IMR-90 (cell line): ENCODE measurements around the gene DNAH6. TPM values are rescaled to one million over a fixed set of nuclear protein-coding genes. Genes with fewer than 3 reads are reported as not detected.

Experiments used
- ATAC-seq: fragments of 200-7000 bp; cut with Tn5 transposase; 2 replicates; pipeline ENCODE4 v1.9.1; 2020; ENCODE audit warnings: low read depth, mild to moderate bottlenecking, moderate library complexity
- BruUV-seq: library from RNA; stranded (reverse); fragments of 400-500 nt; replicated peaks from 2 replicates; lab custom pipeline; 2021; lab: Mats Ljungman, UMichigan
- CTCF ChIA-PET: fragments of 300-600 bp; formaldehyde crosslinking; extraction: SDS; loops from one replicate; lab custom pipeline; 2021; ENCODE audit warnings: antibody characterized with exemption; lab: Yijun Ruan, JAX
- POLR2A ChIA-PET: fragments of 300-600 bp; sonication (Branson Sonifier 250); formaldehyde crosslinking; loops from one replicate; lab custom pipeline; 2022; ENCODE audit warnings: antibody characterized with exemption; ENCODE audit not compliant: unreplicated experiment; lab: Charles Lee
- DNase-seq: peaks from one replicate; pipeline ENCODE4 v3.0.0; 2013
- H2AFZ ChIP-seq: replicated peaks from 2 replicates; pipeline ENCODE3; 2013; ENCODE audit warnings: low read length, mild to moderate bottlenecking; ENCODE audit not compliant: poor library complexity
- H2AK5ac ChIP-seq: 2 replicates; pipeline ENCODE4 v1.6.1; 2013; ENCODE audit warnings: low read depth, low read length, inconsistent platforms
- H2AK9ac ChIP-seq: replicated peaks from 2 replicates; pipeline ENCODE3; 2013; ENCODE audit warnings: mild to moderate bottlenecking, low read depth, low read length, moderate library complexity; ENCODE audit not compliant: poor library complexity
- H2BK120ac ChIP-seq: 2 replicates; pipeline ENCODE4 v1.6.1; 2013; ENCODE audit warnings: low read depth, low read length, inconsistent platforms
- H2BK15ac ChIP-seq: 3 replicates; pipeline ENCODE4 v1.6.1; 2013; ENCODE audit warnings: low read depth, low read length, inconsistent platforms
- H2BK20ac ChIP-seq: 2 replicates; pipeline ENCODE4 v1.6.1; 2013; ENCODE audit warnings: low read depth, mild to moderate bottlenecking, inconsistent platforms, low read length, moderate library complexity
- H2BK5ac ChIP-seq: 2 replicates; pipeline ENCODE4 v1.6.1; 2013; ENCODE audit warnings: mild to moderate bottlenecking, low read depth, low read length, inconsistent platforms; ENCODE audit not compliant: poor library complexity, severe bottlenecking
- H3K14ac ChIP-seq: replicated peaks from 2 replicates; pipeline ENCODE4 v1.6.1; 2013; ENCODE audit warnings: low read depth, low read length, inconsistent platforms
- H3K18ac ChIP-seq: 2 replicates; pipeline ENCODE4 v1.6.1; 2013; ENCODE audit warnings: low read depth, low read length, control low read depth
- H3K23ac ChIP-seq: 2 replicates; pipeline ENCODE4 v1.6.1; 2013; ENCODE audit warnings: low read depth, low read length, inconsistent platforms
- H3K27ac ChIP-seq: 2 replicates; pipeline ENCODE4 v1.5.1; 2013; ENCODE audit warnings: mild to moderate bottlenecking, control low read depth, low read length; ENCODE audit not compliant: insufficient read depth
- H3K27me3 ChIP-seq: 2 replicates; pipeline ENCODE4 v1.6.1; 2013; ENCODE audit warnings: low read length; ENCODE audit not compliant: control insufficient read depth, insufficient read depth
- H3K36me3 ChIP-seq: 2 replicates; pipeline ENCODE4 v1.6.1; 2013; ENCODE audit warnings: low read length, mixed read lengths; ENCODE audit not compliant: control insufficient read depth, insufficient read depth
- H3K4ac ChIP-seq: 2 replicates; pipeline ENCODE4 v1.6.1; 2013; ENCODE audit warnings: low read depth, low read length, inconsistent platforms
- H3K4me1 ChIP-seq: 2 replicates; pipeline ENCODE4 v1.6.1; 2013; ENCODE audit warnings: low read length, mixed read lengths; ENCODE audit not compliant: control insufficient read depth, insufficient read depth
- H3K4me2 ChIP-seq: 2 replicates; pipeline ENCODE4 v1.6.1; 2013; ENCODE audit warnings: low read depth, mild to moderate bottlenecking, control low read depth, low read length, moderate library complexity
- H3K4me3 ChIP-seq: 2 replicates; pipeline ENCODE4 v1.5.1; 2013; ENCODE audit warnings: low read depth, mild to moderate bottlenecking, control low read depth, low read length, moderate library complexity; ENCODE audit not compliant: insufficient read depth
- H3K56ac ChIP-seq: 2 replicates; pipeline ENCODE4 v1.6.1; 2013; ENCODE audit warnings: low read length, inconsistent platforms; ENCODE audit not compliant: insufficient read depth; ENCODE audit errors: extremely low read depth
- H3K79me1 ChIP-seq, 2 experiments: 2 replicates each; pipeline ENCODE4 v1.6.1; 2013; ENCODE audit warnings: low read length in 2 of 2, inconsistent platforms in 1 of 2, low read depth in 1 of 2
- H3K9ac ChIP-seq: 2 replicates; pipeline ENCODE4 v1.6.1; 2013; ENCODE audit warnings: low read depth, low read length, control low read depth
- H3K9me1 ChIP-seq: 2 replicates; pipeline ENCODE4 v1.6.1; 2013; ENCODE audit warnings: low read length, inconsistent platforms; ENCODE audit not compliant: insufficient read depth
- H3K9me3 ChIP-seq: 2 replicates; pipeline ENCODE4 v1.6.1; 2013; ENCODE audit warnings: low read length; ENCODE audit not compliant: control insufficient read depth, insufficient read depth
- H4K20me1 ChIP-seq: 2 replicates; pipeline ENCODE4 v1.6.1; 2013; ENCODE audit warnings: low read length, inconsistent platforms; ENCODE audit not compliant: insufficient read depth
- H4K5ac ChIP-seq: 2 replicates; pipeline ENCODE4 v1.6.1; 2013; ENCODE audit warnings: mild to moderate bottlenecking, low read depth, low read length, control low read depth
- H4K8ac ChIP-seq, 2 experiments: 2 replicates each; pipeline ENCODE4 v1.6.1; 2013; ENCODE audit warnings: low read depth in 2 of 2, low read length in 2 of 2, control low read depth in 1 of 2, inconsistent platforms in 1 of 2
- H4K91ac ChIP-seq: 2 replicates; pipeline ENCODE4 v1.6.1; 2013; ENCODE audit warnings: low read depth, low read length, inconsistent platforms; ENCODE audit not compliant: insufficient read depth
- BHLHE40 ChIP-seq: fragments of 150-350 bp; IDR thresholded peaks from 2 replicates; pipeline ENCODE4 v1.6.1; 2016; ENCODE audit warnings: mild to moderate bottlenecking, low read depth, low read length
- CEBPB ChIP-seq: IDR thresholded peaks from 2 replicates; pipeline ENCODE4 v1.6.1; 2012; ENCODE audit warnings: low read depth, low read length, improper control_type of control experiment
- CHD1 ChIP-seq: IDR thresholded peaks from 2 replicates; pipeline ENCODE4 v1.6.1; 2012; ENCODE audit warnings: low read depth, low read length, improper control_type of control experiment
- FOS ChIP-seq: fragments of 150-350 bp; IDR thresholded peaks from 2 replicates; pipeline ENCODE4 v1.6.1; 2016; ENCODE audit warnings: low read depth, low read length
- MAZ ChIP-seq: IDR thresholded peaks from 2 replicates; pipeline ENCODE4 v1.6.1; 2012; ENCODE audit warnings: low read depth, mild to moderate bottlenecking, low read length, improper control_type of control experiment, moderate library complexity, borderline replicate concordance
- MXI1 ChIP-seq: IDR thresholded peaks from 2 replicates; pipeline ENCODE4 v1.6.1; 2012; ENCODE audit warnings: low read depth, mild to moderate bottlenecking, low read length, moderate library complexity, borderline replicate concordance
- NFE2L2 ChIP-seq: fragments of 150-350 bp; IDR thresholded peaks from 2 replicates; pipeline ENCODE4 v1.6.1; 2016; ENCODE audit warnings: low read depth, mild to moderate bottlenecking, low read length
- POLR2A ChIP-seq: IDR thresholded peaks from 2 replicates; pipeline ENCODE4 v1.6.1; 2012; ENCODE audit warnings: mild to moderate bottlenecking, low read depth, low read length
- RAD21 ChIP-seq: IDR thresholded peaks from 2 replicates; pipeline ENCODE4 v1.6.1; 2012; ENCODE audit warnings: low read length, improper control_type of control experiment
- RCOR1 ChIP-seq: IDR thresholded peaks from 2 replicates; pipeline ENCODE4 v1.6.1; 2012; ENCODE audit warnings: mild to moderate bottlenecking, low read length, improper control_type of control experiment; ENCODE audit not compliant: insufficient replicate concordance
- RFX5 ChIP-seq: IDR thresholded peaks from 2 replicates; pipeline ENCODE4 v1.8.0; 2012; ENCODE audit warnings: low read depth, mild to moderate bottlenecking, low read length, moderate library complexity
- WGBS, 2 experiments: methylation state at CpG; one replicate each; pipeline versions ENCODE4 v1.1.5 to v1.1.7; 2013; ENCODE audit warnings: missing lambda C conversion rate in 2 of 2; ENCODE audit not compliant: insufficient read length in 1 of 2; ENCODE audit errors: extremely low coverage in 2 of 2; 5-methylcytosine and 5-hydroxymethylcytosine counted together
- dilution Hi-C: fragments of 300-500 bp; cut with HindIII; formaldehyde crosslinking; loops from one replicate; pipeline ENCODE4 v1.14.3; 2018; ENCODE audit warnings: low sequenced_read_pairs; ENCODE audit not compliant: unreplicated experiment
- in situ Hi-C: fragments of 300-500 bp; cut with MboI; formaldehyde crosslinking; loops from 3 replicates; pipeline ENCODE4 v1.14.3; 2019; ENCODE audit warnings: low sequenced_read_pairs, inconsistent platforms, mixed read lengths
- intact Hi-C: fragments of 100-400 bp; cut with micrococcal nuclease; formaldehyde crosslinking; loops from 2 replicates; pipeline ENCODE4 v1.10.0; 2022
- polyA plus RNA-seq, 3 experiments: library from polyadenylated mRNA; depleted of rRNA; stranded (reverse); fragments of >200 nt; gene quantifications; 2 replicates each; pipeline ENCODE4 v1.2.3, GENCODE V29; 2012; ENCODE audit warnings: low replicate concordance in 1 of 3
- total RNA-seq: library from RNA; depleted of rRNA; stranded (reverse); fragments of >200 nt; gene quantifications from 2 replicates; pipeline ENCODE4 v1.2.3, GENCODE V29; 2012
- TF ChIP-seq, protein P1 (sequence below): conservative IDR thresholded peaks from 2 replicates; pipeline ENCODE4 v1.5.1; 2012; ENCODE audit warnings: mild to moderate bottlenecking, low read depth, low read length, improper control_type of control experiment
- TF ChIP-seq, protein P2 (sequence below): fragments of 150-350 bp; IDR thresholded peaks from 2 replicates; pipeline ENCODE4 v1.6.1; 2016; ENCODE audit warnings: low read depth, mild to moderate bottlenecking, low read length, moderate library complexity, borderline replicate concordance
- TF ChIP-seq, protein P3 (sequence below): fragments of 150-350 bp; IDR thresholded peaks from 2 replicates; pipeline ENCODE4 v1.6.1; 2017; ENCODE audit warnings: mild to moderate bottlenecking, antibody characterized with exemption, low read length, low read depth

DNAH6 gene
- total and polyA plus RNA-seq, 2 of the 4 experiments (the other 2 are of a cell fraction), result under 0.01 to 0.07 TPM

DNA sequence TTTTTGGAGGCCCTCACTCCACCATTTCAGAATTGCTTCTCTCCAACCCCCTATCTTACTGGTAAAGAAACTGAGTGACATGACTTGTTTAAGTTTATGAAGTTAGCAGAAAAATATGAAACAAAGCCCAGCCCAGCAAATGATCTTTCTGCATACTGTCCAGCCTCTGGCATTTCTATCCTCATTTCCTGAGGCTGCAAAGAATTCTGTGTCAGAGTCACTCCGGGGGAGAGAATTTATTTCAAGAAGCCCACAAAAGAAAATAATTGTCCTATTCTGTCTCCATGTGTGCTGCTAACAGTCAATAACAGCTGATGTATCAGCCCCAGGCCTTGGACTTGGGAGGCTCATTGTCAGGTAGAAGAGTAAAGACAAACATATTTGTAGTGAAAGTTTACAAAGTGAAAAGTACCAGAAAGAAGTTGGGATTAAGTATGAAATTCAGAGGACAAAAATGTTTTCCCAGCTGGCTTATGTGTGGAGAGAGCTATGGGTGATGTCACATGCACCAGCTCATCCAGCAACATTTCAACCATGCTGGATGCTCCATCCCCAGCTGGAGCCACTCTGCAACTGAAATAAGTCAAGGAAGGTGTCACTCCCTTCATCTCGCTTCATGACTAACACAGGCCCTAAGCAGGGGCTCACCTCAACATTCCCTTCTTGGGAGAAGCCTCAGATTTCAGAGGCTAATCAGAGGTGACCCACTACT lies 322.3 kb downstream of the DNAH6 start:
- peaks cover 18% of the 10 kb centered on the region for H3K9me1 ChIP-seq
- H2BK15ac ChIP-seq, result peak overlapping the region; percentile 58; the same call in 1 of the 3 replicates
- peak overlapping the region; percentile 36; the same call in 1 of the 2 replicates for H3K4me2 ChIP-seq
- POLR2A ChIA-PET, result interaction anchor here (1.1 kb wide), 1 partner anchor 31 kb away, joined by 7 read pairs; no protein-coding TSS in a partner anchor
- intact Hi-C loops (loop anchor here (2.0 kb wide), 1 partner anchor 32 kb away; no protein-coding TSS in a partner anchor), dilution Hi-C loops (no loop called here), in situ Hi-C loops (no loop called here)
- peak overlapping the region; percentile 35 for H2BK20ac ChIP-seq
- peak overlapping the region; percentile 41 for H2AK5ac ChIP-seq
- H4K5ac ChIP-seq, result peak overlapping the region; percentile 79
- H3K56ac ChIP-seq, result no peak overlapping the region; the same call in 1 of the 2 replicates
- no peak overlapping the region for H3K14ac ChIP-seq
- CTCF ChIA-PET, result interaction anchor here (0.8 to 1.3 kb wide), 5 partner anchors 10 to 44 kb away, joined by 3 to 4 read pairs (median 3); no protein-coding TSS in a partner anchor
- no CpG with 5 or more reads among the region's 2 CpGs for WGBS, 2 experiments
- peaks cover 17 to 23% of the 10 kb centered on the region in 2 experiments for H3K79me1 ChIP-seq
- H3K18ac ChIP-seq, result peak overlapping the region; percentile 89
- peak; percentile 93 for DNase-seq
- peak overlapping the region; percentile 43 for H3K4ac ChIP-seq
- ATAC-seq, result peak; percentile 80
- H4K20me1 ChIP-seq, result no peaks in the 10 kb centered on the region
- peak overlapping the region; percentile 78 for H2BK5ac ChIP-seq
- TF ChIP-seq NFE2L2 (no peak), POLR2A (no peak), RCOR1 (peak; percentile 38), RFX5 (no peak), MXI1 (peak; percentile 34; the same call in 1 of the 2 replicates), CHD1 (no peak), BHLHE40 (peak; percentile 33; the same call in 1 of the 2 replicates), FOS (no peak), CEBPB (peak; percentile 25; the same call in 1 of the 2 replicates), MAZ (no peak), RAD21 (no peak)
- TF ChIP-seq, protein P1, sequence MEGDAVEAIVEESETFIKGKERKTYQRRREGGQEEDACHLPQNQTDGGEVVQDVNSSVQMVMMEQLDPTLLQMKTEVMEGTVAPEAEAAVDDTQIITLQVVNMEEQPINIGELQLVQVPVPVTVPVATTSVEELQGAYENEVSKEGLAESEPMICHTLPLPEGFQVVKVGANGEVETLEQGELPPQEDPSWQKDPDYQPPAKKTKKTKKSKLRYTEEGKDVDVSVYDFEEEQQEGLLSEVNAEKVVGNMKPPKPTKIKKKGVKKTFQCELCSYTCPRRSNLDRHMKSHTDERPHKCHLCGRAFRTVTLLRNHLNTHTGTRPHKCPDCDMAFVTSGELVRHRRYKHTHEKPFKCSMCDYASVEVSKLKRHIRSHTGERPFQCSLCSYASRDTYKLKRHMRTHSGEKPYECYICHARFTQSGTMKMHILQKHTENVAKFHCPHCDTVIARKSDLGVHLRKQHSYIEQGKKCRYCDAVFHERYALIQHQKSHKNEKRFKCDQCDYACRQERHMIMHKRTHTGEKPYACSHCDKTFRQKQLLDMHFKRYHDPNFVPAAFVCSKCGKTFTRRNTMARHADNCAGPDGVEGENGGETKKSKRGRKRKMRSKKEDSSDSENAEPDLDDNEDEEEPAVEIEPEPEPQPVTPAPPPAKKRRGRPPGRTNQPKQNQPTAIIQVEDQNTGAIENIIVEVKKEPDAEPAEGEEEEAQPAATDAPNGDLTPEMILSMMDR, result no peak
- TF ChIP-seq, protein P2, sequence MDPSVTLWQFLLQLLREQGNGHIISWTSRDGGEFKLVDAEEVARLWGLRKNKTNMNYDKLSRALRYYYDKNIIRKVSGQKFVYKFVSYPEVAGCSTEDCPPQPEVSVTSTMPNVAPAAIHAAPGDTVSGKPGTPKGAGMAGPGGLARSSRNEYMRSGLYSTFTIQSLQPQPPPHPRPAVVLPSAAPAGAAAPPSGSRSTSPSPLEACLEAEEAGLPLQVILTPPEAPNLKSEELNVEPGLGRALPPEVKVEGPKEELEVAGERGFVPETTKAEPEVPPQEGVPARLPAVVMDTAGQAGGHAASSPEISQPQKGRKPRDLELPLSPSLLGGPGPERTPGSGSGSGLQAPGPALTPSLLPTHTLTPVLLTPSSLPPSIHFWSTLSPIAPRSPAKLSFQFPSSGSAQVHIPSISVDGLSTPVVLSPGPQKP, result no peak
- TF ChIP-seq, protein P3, sequence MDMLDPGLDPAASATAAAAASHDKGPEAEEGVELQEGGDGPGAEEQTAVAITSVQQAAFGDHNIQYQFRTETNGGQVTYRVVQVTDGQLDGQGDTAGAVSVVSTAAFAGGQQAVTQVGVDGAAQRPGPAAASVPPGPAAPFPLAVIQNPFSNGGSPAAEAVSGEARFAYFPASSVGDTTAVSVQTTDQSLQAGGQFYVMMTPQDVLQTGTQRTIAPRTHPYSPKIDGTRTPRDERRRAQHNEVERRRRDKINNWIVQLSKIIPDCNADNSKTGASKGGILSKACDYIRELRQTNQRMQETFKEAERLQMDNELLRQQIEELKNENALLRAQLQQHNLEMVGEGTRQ, result no peak; the same call in 1 of the 2 replicates
- H3K9ac ChIP-seq, result peak overlapping the region; percentile 35
- peak overlapping the region; percentile 97 for H3K27ac ChIP-seq
- no peaks in the 10 kb centered on the region for H3K9me3 ChIP-seq
- peak overlapping the region; percentile 29; the same call in 1 of the 2 replicates for H3K23ac ChIP-seq
- no peak overlapping the region for H2AK9ac ChIP-seq
- no peak overlapping the region for H3K4me3 ChIP-seq
- H3K36me3 ChIP-seq, result peaks cover 3% of the 10 kb centered on the region
- peak overlapping the region; percentile 65 for H2BK120ac ChIP-seq
- peak overlapping the region; percentile 68 for H4K91ac ChIP-seq
- H2AFZ ChIP-seq, result peak overlapping the region; percentile 41
- no peaks in the 10 kb centered on the region for H3K27me3 ChIP-seq
- H3K4me1 ChIP-seq, result peaks cover 16% of the 10 kb centered on the region
- BruUV-seq, result no TSS peak
- H4K8ac ChIP-seq, result peak overlapping the region; percentile 58 to 83
